OCI-LY1 (cell line): ENCODE data around the gene ESR2.

ENCODE experiments used
- EZH2 ChIP-seq: fragments of 200-600 bp; sonication (generic), shearing (Covaris generic); IDR thresholded peaks from 2 replicates; pipeline ENCODE4 v1.8.0; 2017; ENCODE audit warnings: borderline replicate concordance, mixed run types, mild to moderate bottlenecking, antibody characterized with exemption, low read length, moderate library complexity, mixed read lengths
- TF ChIP-seq, protein P1 (sequence below): fragments of 200-600 bp; sonication (generic), shearing (Covaris generic); IDR thresholded peaks from 2 replicates; pipeline ENCODE4 v1.5.1; 2017; ENCODE audit warnings: mild to moderate bottlenecking, antibody characterized with exemption, low read length, moderate library complexity, mixed read lengths

DNA sequence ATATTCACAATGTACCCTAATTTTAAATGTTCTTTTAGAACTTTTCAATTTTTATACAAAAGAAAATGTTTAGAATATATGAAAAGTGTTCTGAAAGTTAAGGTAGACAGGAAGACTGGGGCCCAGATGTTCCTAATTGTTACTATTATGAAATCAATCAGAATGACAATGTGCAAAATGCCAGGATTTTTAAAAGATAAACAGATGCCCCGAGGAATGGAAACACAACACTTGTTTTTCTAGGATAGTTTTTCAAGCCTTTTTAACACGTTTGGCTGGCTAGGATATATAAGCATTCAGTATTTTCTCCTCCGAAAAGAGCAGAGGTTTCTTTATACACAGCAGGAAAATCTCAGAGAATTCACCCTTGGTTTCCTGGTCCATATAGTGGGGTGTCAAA, 106.8 kb downstream of the ESR2 start:
- TF ChIP-seq EZH2: no peak
- TF ChIP-seq, protein P1, sequence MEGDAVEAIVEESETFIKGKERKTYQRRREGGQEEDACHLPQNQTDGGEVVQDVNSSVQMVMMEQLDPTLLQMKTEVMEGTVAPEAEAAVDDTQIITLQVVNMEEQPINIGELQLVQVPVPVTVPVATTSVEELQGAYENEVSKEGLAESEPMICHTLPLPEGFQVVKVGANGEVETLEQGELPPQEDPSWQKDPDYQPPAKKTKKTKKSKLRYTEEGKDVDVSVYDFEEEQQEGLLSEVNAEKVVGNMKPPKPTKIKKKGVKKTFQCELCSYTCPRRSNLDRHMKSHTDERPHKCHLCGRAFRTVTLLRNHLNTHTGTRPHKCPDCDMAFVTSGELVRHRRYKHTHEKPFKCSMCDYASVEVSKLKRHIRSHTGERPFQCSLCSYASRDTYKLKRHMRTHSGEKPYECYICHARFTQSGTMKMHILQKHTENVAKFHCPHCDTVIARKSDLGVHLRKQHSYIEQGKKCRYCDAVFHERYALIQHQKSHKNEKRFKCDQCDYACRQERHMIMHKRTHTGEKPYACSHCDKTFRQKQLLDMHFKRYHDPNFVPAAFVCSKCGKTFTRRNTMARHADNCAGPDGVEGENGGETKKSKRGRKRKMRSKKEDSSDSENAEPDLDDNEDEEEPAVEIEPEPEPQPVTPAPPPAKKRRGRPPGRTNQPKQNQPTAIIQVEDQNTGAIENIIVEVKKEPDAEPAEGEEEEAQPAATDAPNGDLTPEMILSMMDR: no peak
